Panc1 (cell line): ENCODE results near the gene COL5A1.

Source experiments
- POLR2AphosphoS5 ChIP-seq: IDR thresholded peaks from 2 replicates; pipeline ENCODE4 v1.6.1; 2012; ENCODE audit warnings: mild to moderate bottlenecking, low read depth, low read length, moderate library complexity
- TF ChIP-seq, protein P1 (sequence below): fragments of 450-650 bp; IDR thresholded peaks from 2 replicates; pipeline ENCODE4 v1.5.1; 2017; ENCODE audit warnings: mild to moderate bottlenecking

DNA sequence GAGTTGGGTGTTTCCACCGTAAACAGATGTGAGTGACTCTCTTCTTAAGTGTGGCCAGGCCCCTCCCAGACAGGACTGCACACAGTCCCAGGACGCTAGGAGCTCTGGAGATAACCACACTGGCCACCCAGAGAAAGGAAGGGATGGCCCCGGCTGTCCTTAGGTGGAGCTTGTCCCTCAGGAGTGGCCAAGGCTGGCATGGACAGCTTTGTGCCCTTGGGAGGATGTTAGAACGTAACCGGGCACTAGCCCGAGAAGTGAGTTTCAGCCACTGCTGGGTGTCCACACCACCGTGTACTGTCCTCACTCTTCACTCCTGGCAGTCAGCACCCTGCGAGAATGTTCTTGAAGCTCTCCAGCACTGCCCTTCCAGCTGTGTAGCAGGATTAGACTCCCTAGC, 203.2 kb downstream of the COL5A1 start:
- TF ChIP-seq, protein P1, sequence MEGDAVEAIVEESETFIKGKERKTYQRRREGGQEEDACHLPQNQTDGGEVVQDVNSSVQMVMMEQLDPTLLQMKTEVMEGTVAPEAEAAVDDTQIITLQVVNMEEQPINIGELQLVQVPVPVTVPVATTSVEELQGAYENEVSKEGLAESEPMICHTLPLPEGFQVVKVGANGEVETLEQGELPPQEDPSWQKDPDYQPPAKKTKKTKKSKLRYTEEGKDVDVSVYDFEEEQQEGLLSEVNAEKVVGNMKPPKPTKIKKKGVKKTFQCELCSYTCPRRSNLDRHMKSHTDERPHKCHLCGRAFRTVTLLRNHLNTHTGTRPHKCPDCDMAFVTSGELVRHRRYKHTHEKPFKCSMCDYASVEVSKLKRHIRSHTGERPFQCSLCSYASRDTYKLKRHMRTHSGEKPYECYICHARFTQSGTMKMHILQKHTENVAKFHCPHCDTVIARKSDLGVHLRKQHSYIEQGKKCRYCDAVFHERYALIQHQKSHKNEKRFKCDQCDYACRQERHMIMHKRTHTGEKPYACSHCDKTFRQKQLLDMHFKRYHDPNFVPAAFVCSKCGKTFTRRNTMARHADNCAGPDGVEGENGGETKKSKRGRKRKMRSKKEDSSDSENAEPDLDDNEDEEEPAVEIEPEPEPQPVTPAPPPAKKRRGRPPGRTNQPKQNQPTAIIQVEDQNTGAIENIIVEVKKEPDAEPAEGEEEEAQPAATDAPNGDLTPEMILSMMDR: no peak
- no peak for TF ChIP-seq POLR2AphosphoS5
